ENCODE measurements around the gene WDR73. TPM values are rescaled to one million over a fixed set of nuclear protein-coding genes. Genes with fewer than 3 reads are reported as not detected.

The WDR73 gene
- total and polyA plus RNA-seq, 9 of the 15 experiments (the other 6 are each of a cell fraction or from before 2014, with no cell fraction given): 9.2 to 25.4 (median 21.7) TPM

DNA sequence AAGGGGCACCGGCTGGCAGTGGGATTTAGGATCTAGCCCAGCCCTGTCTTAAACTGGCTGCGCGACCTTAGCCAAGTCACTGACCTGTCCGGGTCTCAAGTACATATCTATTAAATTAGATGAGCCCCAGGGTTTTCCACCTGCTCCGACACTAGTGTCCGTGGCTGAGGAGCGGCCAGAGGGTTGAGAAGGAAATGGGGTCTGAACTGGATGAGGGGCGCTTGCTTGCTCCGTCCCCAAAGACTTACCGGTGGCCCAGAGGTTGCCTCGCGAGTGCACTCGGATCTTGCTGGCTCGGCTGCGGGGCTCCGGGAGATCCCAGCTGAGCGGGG is 3.6 kb upstream of the WDR73 start (continued):
- no peak for TF ChIP-seq MAFG (tag; conservative IDR thresholded peaks at IDR 0.05)
- TF ChIP-seq, protein P1, sequence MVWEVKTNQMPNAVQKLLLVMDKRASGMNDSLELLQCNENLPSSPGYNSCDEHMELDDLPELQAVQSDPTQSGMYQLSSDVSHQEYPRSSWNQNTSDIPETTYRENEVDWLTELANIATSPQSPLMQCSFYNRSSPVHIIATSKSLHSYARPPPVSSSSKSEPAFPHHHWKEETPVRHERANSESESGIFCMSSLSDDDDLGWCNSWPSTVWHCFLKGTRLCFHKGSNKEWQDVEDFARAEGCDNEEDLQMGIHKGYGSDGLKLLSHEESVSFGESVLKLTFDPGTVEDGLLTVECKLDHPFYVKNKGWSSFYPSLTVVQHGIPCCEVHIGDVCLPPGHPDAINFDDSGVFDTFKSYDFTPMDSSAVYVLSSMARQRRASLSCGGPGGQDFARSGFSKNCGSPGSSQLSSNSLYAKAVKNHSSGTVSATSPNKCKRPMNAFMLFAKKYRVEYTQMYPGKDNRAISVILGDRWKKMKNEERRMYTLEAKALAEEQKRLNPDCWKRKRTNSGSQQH (CRISPR knock-in tag; IDR thresholded peaks at IDR 0.05): no peak
- TF ChIP-seq CBX3 (IDR thresholded peaks at IDR 0.05; ENCODE audit: borderline replicate concordance in 1 of 2, low read length in 2 of 2): no peak
- TF ChIP-seq ZNF696 (CRISPR knock-in tag; conservative IDR thresholded peaks at IDR 0.05): no peak
- TF ChIP-seq BCOR (IDR thresholded peaks at IDR 0.05): no peak

DNA sequence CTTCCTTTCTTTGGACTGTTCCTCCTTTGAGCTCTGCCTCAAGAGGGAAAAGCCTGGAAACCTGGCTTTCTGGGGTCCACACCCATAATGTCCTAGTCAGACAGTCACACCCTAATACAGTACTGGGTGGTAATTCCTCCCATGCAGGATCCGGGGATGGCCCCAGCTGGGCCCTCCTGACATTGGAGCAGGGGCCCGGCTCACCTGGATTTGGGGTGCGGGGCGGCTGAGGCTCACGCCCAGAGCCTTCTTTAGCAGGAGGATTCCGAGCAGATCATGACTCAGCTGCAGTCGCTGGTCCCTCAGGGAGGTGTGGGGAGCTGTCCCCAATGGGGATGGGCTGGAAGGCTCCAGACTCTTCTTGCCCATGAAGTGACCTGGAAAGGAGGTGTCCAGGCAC is 2.9 kb upstream of the WDR73 start:
- no peak overlapping the region for H3K9ac ChIP-seq (ENCODE audit: insufficient read depth in 1 of 2, low read depth in 2 of 2, low read length in 2 of 2)
- no peak overlapping the region for H3K27ac ChIP-seq (ENCODE audit: extremely low read depth, low read depth, low read length)
- H3K9me1 ChIP-seq (ENCODE audit: control insufficient read depth, insufficient read depth, low read length): no peaks in the 10 kb centered on the region
- H3K4me1 ChIP-seq (replicated peaks in 1 of 2; ENCODE audit: control insufficient read depth in 2 of 2, insufficient read depth in 2 of 2, low read length in 2 of 2): peaks cover 6 to 24% of the 10 kb centered on the region in 2 experiments; a peak in 3 of 5 replicates
- POLR2A ChIA-PET: interaction anchor here (1.0 to 1.3 kb wide), 2 partner anchors 9 to 26 kb away, joined by 3 read pairs; no protein-coding TSS in a partner anchor
- FAIRE-seq (no peak), DNase-seq (ENCODE audit: extremely low read depth in 1 of 4, low spot score in 3 of 4) (no peak), ATAC-seq (no peak)
- no peak overlapping the region for H2AFZ ChIP-seq (ENCODE audit: low read depth, low read length)
- CTCF ChIA-PET (ENCODE audit: low intra/inter-chr PET ratio): no interaction called here
- peaks cover 17% of the 10 kb centered on the region for H3K79me2 ChIP-seq (ENCODE audit: control insufficient read depth, insufficient read depth, low read length)
- no peaks in the 10 kb centered on the region for H3K27me3 ChIP-seq (ENCODE audit: control insufficient read depth in 2 of 2, insufficient read depth in 2 of 2, low read length in 2 of 2)
- intact Hi-C loops (cut with micrococcal nuclease) (no loop called here), in situ Hi-C loops (cut with MboI) (no loop called here)
- H3K4me3 ChIP-seq: no peak overlapping the region
- TF ChIP-seq, protein P2, sequence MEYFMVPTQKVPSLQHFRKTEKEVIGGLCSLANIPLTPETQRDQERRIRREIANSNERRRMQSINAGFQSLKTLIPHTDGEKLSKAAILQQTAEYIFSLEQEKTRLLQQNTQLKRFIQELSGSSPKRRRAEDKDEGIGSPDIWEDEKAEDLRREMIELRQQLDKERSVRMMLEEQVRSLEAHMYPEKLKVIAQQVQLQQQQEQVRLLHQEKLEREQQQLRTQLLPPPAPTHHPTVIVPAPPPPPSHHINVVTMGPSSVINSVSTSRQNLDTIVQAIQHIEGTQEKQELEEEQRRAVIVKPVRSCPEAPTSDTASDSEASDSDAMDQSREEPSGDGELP (CRISPR knock-in tag; IDR thresholded peaks at IDR 0.05; ENCODE audit: borderline replicate concordance): 0 out of 2 replicates have a peak, but pooled peaks have one; percentile 17
- 0 out of 2 replicates have a peak, but pooled peaks have one; percentile 10 for TF ChIP-seq NFE2 (IDR thresholded peaks at IDR 0.05; ENCODE audit: low read depth)
- TF ChIP-seq ZNF780A (CRISPR knock-in tag; IDR thresholded peaks at IDR 0.05): no peak
- H3K4me2 ChIP-seq (ENCODE audit: insufficient read depth, low read length): no peak overlapping the region
- H3K9me3 ChIP-seq (replicated peaks; ENCODE audit: control insufficient read depth, insufficient read depth, low read depth, low read length): no peaks in the 10 kb centered on the region
- H4K20me1 ChIP-seq (replicated peaks; ENCODE audit: control insufficient read depth, insufficient read depth, low read length): no peaks in the 10 kb centered on the region
- 52% methylated on average over 6 of the region's 7 CpGs for WGBS (ENCODE audit: insufficient coverage, low coverage, missing lambda C conversion rate)
- peaks cover 9% of the 10 kb centered on the region; the same call in 2 of the 3 replicates for H3K36me3 ChIP-seq (ENCODE audit: control insufficient read depth, insufficient read depth, low read length)
- BruUV-seq (replicated peaks): no TSS peak
